OCI-LY7 (cell line): Measurements from ENCODE around the gene SLC22A7. TPM values are rescaled to one million over a fixed set of nuclear protein-coding genes. Genes with fewer than 3 reads are reported as not detected.
"Not testable (repeated sequence)": the region's sequence is repeated elsewhere in the genome, so short reads cannot be mapped to it uniquely, and the experiment has no call there.

Experiments
- BruUV-seq: library from RNA; stranded (reverse); fragments of 400-500 nt; replicated peaks from 2 replicates; lab custom pipeline; 2021; lab: Mats Ljungman, UMichigan
- CTCF ChIA-PET: fragments of 300-600 bp; sonication (Branson Sonifier 250); formaldehyde crosslinking; loops from one replicate; lab custom pipeline; 2022; ENCODE audit warnings: antibody characterized with exemption; ENCODE audit not compliant: unreplicated experiment; lab: Charles Lee
- POLR2A ChIA-PET: fragments of 300-600 bp; sonication (Branson Sonifier 250); formaldehyde crosslinking; loops from one replicate; lab custom pipeline; 2022; ENCODE audit warnings: antibody characterized with exemption; lab: Charles Lee
- DNase-seq: peaks from one replicate; pipeline ENCODE4 v3.0.0-alpha.2; 2015; ENCODE audit warnings: low spot score
- H2AFZ ChIP-seq: fragments of 200-600 bp; sonication (generic), shearing (Covaris generic); 2 replicates; pipeline ENCODE4 v1.6.1; 2014; ENCODE audit warnings: mild to moderate bottlenecking, antibody characterized with exemption, low read length, moderate library complexity
- H3K27ac ChIP-seq: fragments of 200-600 bp; sonication (generic); 2 replicates; pipeline ENCODE4 v1.5.1; 2014; ENCODE audit warnings: mixed run types, low read depth, mild to moderate bottlenecking, moderate library complexity, low read length, inconsistent platforms; ENCODE audit not compliant: poor library complexity, severe bottlenecking
- H3K36me3 ChIP-seq: fragments of 200-600 bp; sonication (generic); 2 replicates; pipeline ENCODE4 v1.6.1; 2014; ENCODE audit warnings: mild to moderate bottlenecking, antibody characterized with exemption, low read length, moderate library complexity, mixed read lengths; ENCODE audit not compliant: insufficient read depth
- H3K4me1 ChIP-seq: fragments of 200-600 bp; sonication (generic); 2 replicates; pipeline ENCODE4 v1.5.1; 2014; ENCODE audit warnings: mild to moderate bottlenecking, low read length; ENCODE audit not compliant: insufficient read depth, poor library complexity, severe bottlenecking
- H3K4me2 ChIP-seq: fragments of 200-600 bp; sonication (generic); 2 replicates; pipeline ENCODE4 v1.6.1; 2014; ENCODE audit warnings: mild to moderate bottlenecking, low read length
- H3K4me3 ChIP-seq: fragments of 200-600 bp; sonication (generic); 2 replicates; pipeline ENCODE4 v1.5.1; 2014; ENCODE audit warnings: mild to moderate bottlenecking, low read depth, low read length; ENCODE audit not compliant: poor library complexity, severe bottlenecking
- H3K79me2 ChIP-seq: fragments of 200-600 bp; sonication (generic); 2 replicates; pipeline ENCODE4 v1.6.1; 2016; ENCODE audit warnings: low read depth, mild to moderate bottlenecking, low read length, moderate library complexity, mixed read lengths; ENCODE audit not compliant: insufficient read depth
- H3K9me2 ChIP-seq: fragments of 200-600 bp; sonication (generic); 2 replicates; pipeline ENCODE4 v1.6.1; 2016; ENCODE audit warnings: mild to moderate bottlenecking, low read length, mixed read lengths; ENCODE audit not compliant: insufficient read depth
- H3K9me3 ChIP-seq: fragments of 200-600 bp; sonication (generic); 2 replicates; pipeline ENCODE4 v1.6.1; 2014; ENCODE audit warnings: mild to moderate bottlenecking, mixed run types, low read length, mixed read lengths
- H4K20me1 ChIP-seq: fragments of 200-600 bp; sonication (generic); 2 replicates; pipeline ENCODE4 v1.6.1; 2014; ENCODE audit warnings: mild to moderate bottlenecking, antibody characterized with exemption, low read length, moderate library complexity, mixed read lengths; ENCODE audit not compliant: insufficient read depth
- EZH2phosphoT487 ChIP-seq: fragments of 200-600 bp; sonication (generic); IDR thresholded peaks from 2 replicates; pipeline ENCODE4 v1.6.1; 2018; ENCODE audit warnings: low read depth, borderline replicate concordance, mild to moderate bottlenecking, mixed run types, antibody characterized with exemption, low read length, moderate library complexity, mixed read lengths
- intact Hi-C: fragments of 100-400 bp; cut with micrococcal nuclease; formaldehyde crosslinking; loops from one replicate; pipeline ENCODE4 v1.10.0; 2022; ENCODE audit not compliant: unreplicated experiment
- small RNA-seq: library from RNA; depleted of rRNA; stranded (forward); fragments of <200 nt; gene quantifications from one replicate; pipeline ENCODE3, GENCODE V24; 2014
- total RNA-seq, 2 experiments: library from RNA; depleted of rRNA in 1 of 2; stranded (reverse); fragments of >200 nt in 1 of 2; shearing (Covaris generic) in 1 of 2; gene quantifications; 2 replicates each; pipeline ENCODE4 v1.2.3, GENCODE V29; 2014 to 2022
- TF ChIP-seq, protein P1 (sequence below): fragments of 200-600 bp; sonication (generic); conservative IDR thresholded peaks from 2 replicates; pipeline ENCODE4 v1.5.1; 2014; ENCODE audit warnings: mild to moderate bottlenecking, antibody characterized with exemption, low read length, moderate library complexity, mixed read lengths

Gene SLC22A7
- total RNA-seq, 2 experiments from 2014 or later: not detected

- Histone ChIP-seq H3K4me3 (no peak overlapping the region), H3K27ac (no peak overlapping the region), H3K36me3 (peaks cover 84% of the 10 kb centered on the region), H4K20me1 (no peaks in the 10 kb centered on the region), H3K4me2 (no peak overlapping the region), H3K9me3 (no peaks in the 10 kb centered on the region), H2AFZ (no peak overlapping the region), H3K79me2 (no peaks in the 10 kb centered on the region), H3K9me2 (no peaks in the 10 kb centered on the region), H3K4me1 (no peaks in the 10 kb centered on the region)
- BruUV-seq: no TSS peak
- POLR2A ChIA-PET: interaction anchor here (0.6 kb wide), 1 partner anchor 77 kb away, joined by 3 read pairs; no protein-coding TSS in a partner anchor
- intact Hi-C loops: no loop called here
- CTCF ChIA-PET: no interaction called here
- no peak for TF ChIP-seq EZH2phosphoT487
- TF ChIP-seq, protein P1, sequence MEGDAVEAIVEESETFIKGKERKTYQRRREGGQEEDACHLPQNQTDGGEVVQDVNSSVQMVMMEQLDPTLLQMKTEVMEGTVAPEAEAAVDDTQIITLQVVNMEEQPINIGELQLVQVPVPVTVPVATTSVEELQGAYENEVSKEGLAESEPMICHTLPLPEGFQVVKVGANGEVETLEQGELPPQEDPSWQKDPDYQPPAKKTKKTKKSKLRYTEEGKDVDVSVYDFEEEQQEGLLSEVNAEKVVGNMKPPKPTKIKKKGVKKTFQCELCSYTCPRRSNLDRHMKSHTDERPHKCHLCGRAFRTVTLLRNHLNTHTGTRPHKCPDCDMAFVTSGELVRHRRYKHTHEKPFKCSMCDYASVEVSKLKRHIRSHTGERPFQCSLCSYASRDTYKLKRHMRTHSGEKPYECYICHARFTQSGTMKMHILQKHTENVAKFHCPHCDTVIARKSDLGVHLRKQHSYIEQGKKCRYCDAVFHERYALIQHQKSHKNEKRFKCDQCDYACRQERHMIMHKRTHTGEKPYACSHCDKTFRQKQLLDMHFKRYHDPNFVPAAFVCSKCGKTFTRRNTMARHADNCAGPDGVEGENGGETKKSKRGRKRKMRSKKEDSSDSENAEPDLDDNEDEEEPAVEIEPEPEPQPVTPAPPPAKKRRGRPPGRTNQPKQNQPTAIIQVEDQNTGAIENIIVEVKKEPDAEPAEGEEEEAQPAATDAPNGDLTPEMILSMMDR: no peak
- no peak for DNase-seq
Observed at GRCh38 chr6:43347021-43347420, 49.0 kb downstream of the SLC22A7 start.

- H2AFZ ChIP-seq: no peak overlapping the region
- no peak overlapping the region for H3K27ac ChIP-seq
- intact Hi-C loops: no loop called here
- BruUV-seq: no TSS peak
- H3K4me1 ChIP-seq: no peaks in the 10 kb centered on the region
- ChIA-PET POLR2A (no interaction called here), CTCF (no interaction called here)
- DNase-seq: no peak
- H3K9me2 ChIP-seq: no peaks in the 10 kb centered on the region
- no peaks in the 10 kb centered on the region for H3K79me2 ChIP-seq
- no peaks in the 10 kb centered on the region for H3K9me3 ChIP-seq
- peaks cover 84% of the 10 kb centered on the region for H3K36me3 ChIP-seq
- H3K4me2 ChIP-seq: no peak overlapping the region
- H3K4me3 ChIP-seq: no peak overlapping the region
- no peak for TF ChIP-seq EZH2phosphoT487
- TF ChIP-seq, protein P1: no peak
- H4K20me1 ChIP-seq: no peaks in the 10 kb centered on the region
Observed at GRCh38 chr6:43347444-43347843, 49.4 kb downstream of the SLC22A7 start.

- H3K4me3 ChIP-seq, BruUV-seq, H3K27ac ChIP-seq, H3K4me2 ChIP-seq, DNase-seq, H3K9me3 ChIP-seq, H4K20me1 ChIP-seq, H3K4me1 ChIP-seq, H3K9me2 ChIP-seq, H3K79me2 ChIP-seq, intact Hi-C loops, H2AFZ ChIP-seq: not testable (repeated sequence)
- ChIA-PET POLR2A (interaction anchor here (1.0 kb wide), 1 partner anchor 9 kb away, joined by 4 read pairs; no protein-coding TSS in a partner anchor), CTCF (interaction anchor here (0.6 kb wide), 1 partner anchor 422 kb away, joined by 14 read pairs; the partner anchor contains the start of gene CNPY3)
- peaks cover 84% of the 10 kb centered on the region for H3K36me3 ChIP-seq
Observed at GRCh38 chr6:43351951-43352350, 53.9 kb downstream of the SLC22A7 start.

Small RNAs within 50 kb of the gene (small RNA-seq; reads per million reads assigned to genes)
- gene RPL12P47: not detected

Other genes with a start within 250 kb of the SLC22A7 start
- 14.1 and 16.9 TPM in 2 replicates for gene CUL7, start 244.4 kb upstream of the SLC22A7 start, total RNA-seq (2014; rRNA removed; shearing (Covaris generic))
- gene CUL7, start 244.4 kb upstream of the SLC22A7 start, total RNA-seq (2022): 14.9 and 18.6 TPM in 2 replicates
- gene MRPL2, start 238.8 kb upstream of the SLC22A7 start, total RNA-seq (2014; rRNA removed; shearing (Covaris generic)): 25.8 and 31.8 TPM in 2 replicates
- gene MRPL2, start 238.8 kb upstream of the SLC22A7 start, total RNA-seq (2022): 76.9 and 81.7 TPM in 2 replicates
- gene KLC4, start 238.6 kb upstream of the SLC22A7 start, total RNA-seq (2014; rRNA removed; shearing (Covaris generic)): 15.0 and 16.4 TPM in 2 replicates
- gene KLC4, start 238.6 kb upstream of the SLC22A7 start, total RNA-seq (2022): 22.5 and 25.2 TPM in 2 replicates
- gene PTK7, start 221.9 kb upstream of the SLC22A7 start, total RNA-seq (2014; rRNA removed; shearing (Covaris generic)): 12.7 and 18.5 TPM in 2 replicates
- gene PTK7, start 221.9 kb upstream of the SLC22A7 start, total RNA-seq (2022): 12.0 and 13.0 TPM in 2 replicates
- gene SRF, start 127.0 kb upstream of the SLC22A7 start, total RNA-seq (2014; rRNA removed; shearing (Covaris generic)): 17.6 and 22.8 TPM in 2 replicates
- 23.1 and 24.2 TPM in 2 replicates for gene SRF, start 127.0 kb upstream of the SLC22A7 start, total RNA-seq (2022)
- 27.4 and 37.0 TPM in 2 replicates for gene CUL9, start 116.1 kb upstream of the SLC22A7 start, total RNA-seq (2014; rRNA removed; shearing (Covaris generic))
- 31.1 and 32.9 TPM in 2 replicates for gene CUL9, start 116.1 kb upstream of the SLC22A7 start, total RNA-seq (2022)
- gene DNPH1, start 68.8 kb upstream of the SLC22A7 start, total RNA-seq (2014; rRNA removed; shearing (Covaris generic)): 111 and 126 TPM in 2 replicates
- gene DNPH1, start 68.8 kb upstream of the SLC22A7 start, total RNA-seq (2022): 58.7 and 65.5 TPM in 2 replicates
- 0.05 and 0.35 TPM in 2 replicates for gene TTBK1, start 54.8 kb upstream of the SLC22A7 start, total RNA-seq (2014; rRNA removed; shearing (Covaris generic))
- 1.5 and 1.7 TPM in 2 replicates for gene TTBK1, start 54.8 kb upstream of the SLC22A7 start, total RNA-seq (2022)
- 2.7 and 2.9 TPM in 2 replicates for gene CRIP3, start 10.6 kb downstream of the SLC22A7 start, total RNA-seq (2014; rRNA removed; shearing (Covaris generic))
- gene CRIP3, start 10.6 kb downstream of the SLC22A7 start, total RNA-seq (2022): 1.7 TPM in 1 of 2 replicates, not detected in the other
- gene ZNF318, start 71.4 kb downstream of the SLC22A7 start, total RNA-seq (2014; rRNA removed; shearing (Covaris generic)): 12.8 and 15.7 TPM in 2 replicates
- 24.4 and 24.9 TPM in 2 replicates for gene ZNF318, start 71.4 kb downstream of the SLC22A7 start, total RNA-seq (2022)
- 11.4 and 12.4 TPM in 2 replicates for gene ABCC10, start 129.3 kb downstream of the SLC22A7 start, total RNA-seq (2014; rRNA removed; shearing (Covaris generic))
- 31.1 and 35.3 TPM in 2 replicates for gene ABCC10, start 129.3 kb downstream of the SLC22A7 start, total RNA-seq (2022)
- not detected in 2 replicates for gene DLK2, start 157.3 kb downstream of the SLC22A7 start, total RNA-seq (2014; rRNA removed; shearing (Covaris generic))
- not detected in 2 replicates for gene DLK2, start 157.3 kb downstream of the SLC22A7 start, total RNA-seq (2022)
- 16.7 and 22.0 TPM in 2 replicates for gene TJAP1, start 179.3 kb downstream of the SLC22A7 start, total RNA-seq (2014; rRNA removed; shearing (Covaris generic))
- gene TJAP1, start 179.3 kb downstream of the SLC22A7 start, total RNA-seq (2022): 32.3 and 34.4 TPM in 2 replicates
- 0.19 TPM in 1 of 2 replicates, not detected in the other for gene LRRC73, start 212.1 kb downstream of the SLC22A7 start, total RNA-seq (2014; rRNA removed; shearing (Covaris generic))
- 0.25 and 0.52 TPM in 2 replicates for gene LRRC73, start 212.1 kb downstream of the SLC22A7 start, total RNA-seq (2022)
- gene YIPF3, start 218.7 kb downstream of the SLC22A7 start, total RNA-seq (2014; rRNA removed; shearing (Covaris generic)): 31.8 and 38.2 TPM in 2 replicates
- 41.9 and 45.5 TPM in 2 replicates for gene YIPF3, start 218.7 kb downstream of the SLC22A7 start, total RNA-seq (2022)
- 40.7 and 46.0 TPM in 2 replicates for gene POLR1C, start 218.8 kb downstream of the SLC22A7 start, total RNA-seq (2014; rRNA removed; shearing (Covaris generic))
- 36.9 and 41.2 TPM in 2 replicates for gene POLR1C, start 218.8 kb downstream of the SLC22A7 start, total RNA-seq (2022)